Ectodermal cell (in vitro differentiated cells): Measurements from ENCODE around the gene BRINP1.
"Not testable (repeated sequence)": the region's sequence is repeated elsewhere in the genome, so short reads cannot be mapped to it uniquely, and the experiment has no call there.

Experiments
- H3K27ac ChIP-seq: 2 replicates; pipeline ENCODE4 v1.7.0; 2013; ENCODE audit warnings: mild to moderate bottlenecking, low read depth, low read length; ENCODE audit not compliant: insufficient read depth, poor library complexity, severe bottlenecking
- H3K27me3 ChIP-seq: 2 replicates; pipeline ENCODE4 v1.7.0; 2013; ENCODE audit warnings: mild to moderate bottlenecking, low read length; ENCODE audit not compliant: insufficient read depth, control insufficient read depth, poor library complexity, severe bottlenecking
- H3K36me3 ChIP-seq: one replicate; pipeline ENCODE4 v1.7.0; 2013; ENCODE audit warnings: low read length; ENCODE audit not compliant: control insufficient read depth, insufficient read depth
- H3K4me1 ChIP-seq: one replicate; pipeline ENCODE4 v1.7.0; 2013; ENCODE audit warnings: low read length; ENCODE audit not compliant: control insufficient read depth, insufficient read depth
- H3K4me3 ChIP-seq: 2 replicates; pipeline ENCODE4 v1.7.0; 2013; ENCODE audit warnings: low read depth, low read length, control low read depth; ENCODE audit not compliant: insufficient read depth
- H3K9me3 ChIP-seq: 2 replicates; pipeline ENCODE4 v1.7.0; 2013; ENCODE audit warnings: mild to moderate bottlenecking, low read length, moderate library complexity; ENCODE audit not compliant: control insufficient read depth
- WGBS, 2 experiments: methylation state at CpG; one replicate each; pipeline ENCODE4 v1.1.7; 2013; ENCODE audit warnings: missing lambda C conversion rate in 2 of 2; 5-methylcytosine and 5-hydroxymethylcytosine counted together

The BRINP1 gene

DNA sequence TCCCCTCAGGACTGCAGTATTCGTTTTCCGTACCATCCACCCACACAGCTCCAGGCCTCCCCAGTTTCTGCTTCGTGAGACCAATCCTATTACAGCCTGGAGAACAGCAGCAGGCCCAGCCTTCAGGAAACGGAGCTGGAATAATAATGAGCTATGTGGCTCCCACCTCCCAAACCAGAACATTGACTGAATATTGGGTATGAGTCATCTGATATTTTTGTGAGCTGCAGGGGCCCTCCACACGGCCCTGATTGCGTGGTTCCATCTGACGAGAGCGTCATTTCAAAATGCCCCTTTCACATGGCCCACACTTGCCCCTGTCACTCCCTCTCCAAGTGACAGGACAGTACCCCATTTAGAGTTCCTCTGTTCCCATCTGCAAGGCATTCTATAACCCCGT is 192.0 kb downstream of the BRINP1 start:
- H3K9me3 ChIP-seq, result no peaks in the 10 kb centered on the region
- H3K27ac ChIP-seq, result no peak overlapping the region
- H3K4me1 ChIP-seq, result peaks cover 29% of the 10 kb centered on the region
- 88 to 90% methylated on average over 9 of the region's 9 CpGs for WGBS, 2 experiments
- H3K27me3 ChIP-seq, result no peaks in the 10 kb centered on the region
- H3K4me3 ChIP-seq, result no peak overlapping the region
- H3K36me3 ChIP-seq, result no peaks in the 10 kb centered on the region

- Histone ChIP-seq H3K27me3 (no peaks in the 10 kb centered on the region), H3K4me1 (peaks cover 29% of the 10 kb centered on the region), H3K36me3 (no peaks in the 10 kb centered on the region), H3K27ac (no peak overlapping the region), H3K9me3 (no peaks in the 10 kb centered on the region), H3K4me3 (no peak overlapping the region)
- 97 to 100% methylated on average over 1 of the region's 1 CpG for WGBS, 2 experiments
Observed at GRCh38 chr9:119175581-119175980, 193.7 kb downstream of the BRINP1 start.

- H3K27me3 ChIP-seq, H3K9me3 ChIP-seq, H3K36me3 ChIP-seq: not testable (repeated sequence)
- Histone ChIP-seq H3K27ac (peak overlapping the region; percentile 87), H3K4me1 (peaks cover 16% of the 10 kb centered on the region), H3K4me3 (peak overlapping the region; percentile 27)
- 10 to 11% methylated on average over 25 of the region's 27 CpGs for WGBS, 2 experiments
Observed at GRCh38 chr9:119169222-119169621, 200.0 kb downstream of the BRINP1 start.

- Histone ChIP-seq H3K4me3 (no peak overlapping the region), H3K9me3 (no peaks in the 10 kb centered on the region), H3K4me1 (peaks cover 16% of the 10 kb centered on the region), H3K27ac (no peak overlapping the region), H3K27me3 (no peaks in the 10 kb centered on the region), H3K36me3 (no peaks in the 10 kb centered on the region)
- whole genome bisulfite sequencing, 2 experiments, result 94 to 96% methylated on average over 16 of the region's 16 CpGs
Observed at GRCh38 chr9:119167876-119168275, 201.4 kb downstream of the BRINP1 start.

DNA sequence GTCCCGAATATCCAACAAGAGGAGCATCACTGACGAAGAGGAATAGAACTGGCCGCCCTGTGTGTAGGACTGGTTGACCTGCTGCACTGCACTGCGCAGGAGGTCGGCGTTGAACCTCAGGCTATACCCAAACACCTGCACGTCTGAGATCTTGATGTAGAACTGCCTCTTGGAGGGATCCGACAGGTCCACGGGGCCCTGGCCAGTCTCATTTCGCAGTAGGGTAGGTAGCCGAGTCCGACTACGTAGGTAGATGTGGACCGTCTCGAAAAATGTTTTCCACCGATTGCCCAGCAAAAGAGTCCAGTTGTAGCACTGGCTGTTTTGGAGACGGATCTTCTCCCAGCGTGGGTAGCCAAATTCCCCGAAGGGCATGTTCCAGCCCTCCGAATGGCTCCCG is 202.0 kb downstream of the BRINP1 start:
- Histone ChIP-seq H3K4me1 (peaks cover 16% of the 10 kb centered on the region), H3K27me3 (no peaks in the 10 kb centered on the region), H3K27ac (no peak overlapping the region), H3K4me3 (no peak overlapping the region), H3K9me3 (no peaks in the 10 kb centered on the region), H3K36me3 (no peaks in the 10 kb centered on the region)
- WGBS, 2 experiments, result 96% methylated on average over 21 of the region's 21 CpGs

DNA sequence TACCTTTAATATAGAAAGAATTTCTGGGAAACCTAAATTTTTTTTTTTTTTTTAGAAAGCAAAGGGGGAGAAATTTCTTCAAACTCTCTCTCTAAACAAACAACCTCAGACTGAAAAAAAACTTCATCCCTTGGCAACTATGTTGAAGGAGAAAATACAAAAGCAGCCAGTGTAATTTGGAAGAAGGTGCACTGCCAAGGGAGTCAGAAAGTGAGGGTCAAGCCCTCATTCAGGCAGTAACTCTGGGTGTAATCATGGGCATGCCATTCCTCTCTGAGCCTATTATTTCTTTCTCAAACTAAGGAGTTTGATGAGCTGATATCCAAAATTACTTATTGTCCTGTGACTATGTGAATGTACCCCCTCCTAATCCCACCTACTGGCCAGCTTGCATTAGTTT is 203.1 kb downstream of the BRINP1 start:
- no peak overlapping the region for H3K4me3 ChIP-seq
- H3K27me3 ChIP-seq, result no peaks in the 10 kb centered on the region
- no peak overlapping the region for H3K27ac ChIP-seq
- no peaks in the 10 kb centered on the region for H3K36me3 ChIP-seq
- no peaks in the 10 kb centered on the region for H3K9me3 ChIP-seq
- peaks cover 16% of the 10 kb centered on the region for H3K4me1 ChIP-seq

DNA sequence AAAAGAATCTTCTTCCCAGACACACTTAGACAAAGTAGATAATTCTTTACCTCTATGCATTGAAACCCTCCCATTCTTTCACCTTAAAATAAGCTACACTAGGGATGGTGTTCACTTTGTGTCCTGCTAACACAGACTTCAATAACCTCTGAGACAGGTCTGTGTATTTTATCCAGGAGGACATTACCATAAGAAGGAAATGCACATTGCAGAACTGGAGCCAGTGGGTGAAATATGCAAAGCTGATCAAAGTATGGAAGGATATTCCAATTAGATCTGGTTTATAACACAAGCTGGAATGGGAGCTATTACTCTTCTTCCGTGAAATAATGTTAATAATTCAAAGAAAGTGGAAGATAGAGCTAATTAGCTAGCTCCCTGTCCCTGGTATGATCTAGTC is 204.1 kb downstream of the BRINP1 start:
- peaks cover 16% of the 10 kb centered on the region for H3K4me1 ChIP-seq
- H3K27me3 ChIP-seq, result no peaks in the 10 kb centered on the region
- 94 to 100% methylated on average over 1 of the region's 1 CpG for WGBS, 2 experiments
- H3K27ac ChIP-seq, result no peak overlapping the region
- no peak overlapping the region for H3K4me3 ChIP-seq
- H3K36me3 ChIP-seq, result no peaks in the 10 kb centered on the region
- no peaks in the 10 kb centered on the region for H3K9me3 ChIP-seq

DNA sequence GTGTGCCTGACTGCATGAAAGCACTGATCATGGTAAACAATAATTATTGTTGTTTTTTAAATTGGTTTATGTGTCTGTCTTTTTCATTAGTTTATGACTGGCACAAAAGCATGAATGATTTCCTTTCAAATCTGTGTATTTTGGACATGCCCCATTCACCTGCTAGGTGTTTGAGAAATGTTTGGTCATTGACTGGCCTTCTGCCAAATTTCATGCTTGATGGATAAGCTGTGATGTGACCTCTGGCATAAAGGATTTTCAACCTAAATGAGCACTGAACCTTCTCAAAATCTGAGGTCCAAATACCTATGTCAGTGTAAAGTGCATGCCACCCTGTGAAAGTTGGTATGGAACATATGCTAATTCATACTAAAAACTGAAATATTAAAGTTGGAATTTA is 204.5 kb downstream of the BRINP1 start:
- H3K27ac ChIP-seq, result no peak overlapping the region
- peaks cover 16% of the 10 kb centered on the region for H3K4me1 ChIP-seq
- H3K36me3 ChIP-seq, result no peaks in the 10 kb centered on the region
- H3K27me3 ChIP-seq, result no peaks in the 10 kb centered on the region
- no peak overlapping the region for H3K4me3 ChIP-seq
- H3K9me3 ChIP-seq, result no peaks in the 10 kb centered on the region

GRCh38 chr9:119160551-119160950 is 208.7 kb downstream of the BRINP1 start:
- H3K4me3 ChIP-seq, result no peak overlapping the region
- H3K9me3 ChIP-seq, result no peaks in the 10 kb centered on the region
- H3K36me3 ChIP-seq, result no peaks in the 10 kb centered on the region
- H3K27ac ChIP-seq, result no peak overlapping the region
- H3K27me3 ChIP-seq, result no peaks in the 10 kb centered on the region
- peaks cover 16% of the 10 kb centered on the region for H3K4me1 ChIP-seq

DNA sequence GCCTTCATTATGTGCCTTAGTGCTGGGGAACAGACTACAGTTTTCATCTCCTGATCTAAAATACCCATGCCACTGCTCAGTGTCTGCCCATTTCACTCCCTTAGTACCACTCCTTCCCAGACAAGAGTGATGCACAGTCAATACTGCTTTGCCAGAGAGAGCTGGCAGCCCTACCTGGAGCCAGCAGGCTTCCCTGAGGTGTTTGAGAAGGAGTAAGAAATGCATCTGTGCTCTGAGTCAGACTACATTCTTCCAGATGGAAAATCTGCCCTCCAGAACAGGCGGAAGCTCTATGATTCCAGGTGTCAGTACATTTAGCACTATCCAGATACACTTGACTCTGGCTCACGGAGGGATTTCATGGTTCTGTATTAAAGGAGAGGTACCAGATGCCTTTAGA is 209.8 kb downstream of the BRINP1 start:
- 93 to 100% methylated on average over 2 of the region's 2 CpGs for WGBS, 2 experiments

DNA sequence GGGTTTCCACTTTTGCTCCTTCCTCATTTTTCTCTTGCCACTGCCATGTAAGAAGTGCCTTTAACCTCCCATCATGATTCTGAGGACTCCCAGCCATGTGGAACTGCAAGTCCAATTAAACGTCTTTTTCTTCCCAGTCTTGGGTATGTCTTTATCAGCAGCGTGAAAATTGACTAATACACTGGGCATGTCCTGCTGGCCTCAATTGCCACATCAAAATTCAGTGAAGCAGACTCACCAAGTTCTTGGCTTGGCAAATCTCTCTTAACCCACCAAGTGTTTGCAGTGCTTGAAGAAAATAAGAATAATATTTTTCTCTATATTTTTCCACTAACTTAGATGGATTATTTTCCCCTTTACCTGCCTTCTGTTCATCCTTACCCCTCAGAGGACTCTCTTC is 212.0 kb downstream of the BRINP1 start:
- 91 to 92% methylated on average over 2 of the region's 2 CpGs for WGBS, 2 experiments
- H3K4me3 ChIP-seq, result no peak overlapping the region
- H3K27me3 ChIP-seq, result no peaks in the 10 kb centered on the region
- peaks cover 7% of the 10 kb centered on the region for H3K4me1 ChIP-seq
- no peaks in the 10 kb centered on the region for H3K9me3 ChIP-seq
- no peaks in the 10 kb centered on the region for H3K36me3 ChIP-seq
- H3K27ac ChIP-seq, result no peak overlapping the region

More for the DNA sequence above, 209.8 kb downstream of the BRINP1 start:
- H3K36me3 ChIP-seq, result no peaks in the 10 kb centered on the region
- H3K4me3 ChIP-seq, result no peak overlapping the region
- no peaks in the 10 kb centered on the region for H3K27me3 ChIP-seq
- peaks cover 7% of the 10 kb centered on the region for H3K4me1 ChIP-seq
- no peak overlapping the region for H3K27ac ChIP-seq
- no peaks in the 10 kb centered on the region for H3K9me3 ChIP-seq
